Measurements from ENCODE around the gene HAGHL. TPM values are rescaled to one million over a fixed set of nuclear protein-coding genes. Genes with fewer than 3 reads are reported as not detected.

HAGHL gene
- total and polyA plus RNA-seq, 2 experiments from 2014 or later: 21.6 to 35.3 TPM

- Mint-ChIP-seq H3K4me1 (peaks cover 32% of the 10 kb centered on the region), H3K9me3 (no peaks in the 10 kb centered on the region; the same call in 1 of the 3 replicates), H3K27me3 (ENCODE audit: insufficient read depth, low read depth, poor library complexity) (peaks cover 23% of the 10 kb centered on the region), H3K36me3 (ENCODE audit: low read depth) (peaks cover 24% of the 10 kb centered on the region), H3K27ac (no peak overlapping the region), H3K4me3 (no peak overlapping the region)
- H3K4me2 ChIP-seq: no peak overlapping the region; the same call in 1 of the 2 replicates
- no peak overlapping the region for H2AFZ ChIP-seq
- H3K4me1 ChIP-seq (ENCODE audit: insufficient read depth): peaks cover 15% of the 10 kb centered on the region; the same call in 1 of the 2 replicates
- H3K27ac ChIP-seq (ENCODE audit: low read depth): no peak overlapping the region
- no peaks in the 10 kb centered on the region for H3K9me2 ChIP-seq (ENCODE audit: insufficient read depth)
- peaks cover 14% of the 10 kb centered on the region; the same call in 1 of the 2 replicates for H4K20me1 ChIP-seq (replicated peaks; ENCODE audit: insufficient read depth)
- H3F3A ChIP-seq (replicated peaks; ENCODE audit: low read depth): peaks cover 39% of the 10 kb centered on the region
- no peak for ATAC-seq
- no peak for DNase-seq (ENCODE audit: low spot score)
- no peaks in the 10 kb centered on the region; the same call in 1 of the 2 replicates for H3K36me3 ChIP-seq (ENCODE audit: insufficient read depth)
- no peaks in the 10 kb centered on the region for H3K27me3 ChIP-seq (ENCODE audit: insufficient read depth)
- H3K79me2 ChIP-seq (replicated peaks; ENCODE audit: insufficient read depth): peaks cover 9% of the 10 kb centered on the region; the same call in 1 of the 2 replicates
- TF ChIP-seq EZH2 (IDR thresholded peaks at IDR 0.05; ENCODE audit: low read depth, unreplicated experiment) (no peak), CREB1 (CRISPR knock-in tag; IDR thresholded peaks at IDR 0.05; ENCODE audit: low read depth) (no peak)
- no peak overlapping the region; the same call in 1 of the 2 replicates for H3K4me3 ChIP-seq
Observed at GRCh38 chr16:678209-678857, 48.6 kb upstream of the HAGHL start.

GRCh38 chr16:678858-679813 lies 47.8 kb upstream of the HAGHL start:
- peak; percentile 82 for DNase-seq (ENCODE audit: low spot score)
- Histone ChIP-seq H3F3A (replicated peaks; ENCODE audit: low read depth) (peaks cover 33% of the 10 kb centered on the region), H3K4me3 (peak overlapping the region; percentile 65), H2AFZ (0 out of 2 replicates have a peak overlapping the region, but pooled peaks have one; percentile 59), H4K20me1 (replicated peaks; ENCODE audit: insufficient read depth) (peaks cover 14% of the 10 kb centered on the region; the same call in 1 of the 2 replicates), H3K79me2 (replicated peaks; ENCODE audit: insufficient read depth) (peaks cover 9% of the 10 kb centered on the region; the same call in 1 of the 2 replicates), H3K9me2 (ENCODE audit: insufficient read depth) (no peaks in the 10 kb centered on the region), H3K27ac (ENCODE audit: low read depth) (no peak overlapping the region), H3K4me2 (peak overlapping the region; percentile 83), H3K4me1 (ENCODE audit: insufficient read depth) (peaks cover 16% of the 10 kb centered on the region; the same call in 1 of the 2 replicates), H3K27me3 (ENCODE audit: insufficient read depth) (no peaks in the 10 kb centered on the region), H3K36me3 (ENCODE audit: insufficient read depth) (no peaks in the 10 kb centered on the region; the same call in 1 of the 2 replicates)
- H3K27me3 Mint-ChIP-seq (ENCODE audit: insufficient read depth, low read depth, poor library complexity): peaks cover 28% of the 10 kb centered on the region
- H3K9me3 Mint-ChIP-seq: no peaks in the 10 kb centered on the region; the same call in 1 of the 3 replicates
- H3K27ac Mint-ChIP-seq: peak overlapping the region; percentile 59; the same call in 1 of the 2 replicates
- H3K4me3 Mint-ChIP-seq: peak overlapping the region; percentile 74
- TF ChIP-seq, protein P1, sequence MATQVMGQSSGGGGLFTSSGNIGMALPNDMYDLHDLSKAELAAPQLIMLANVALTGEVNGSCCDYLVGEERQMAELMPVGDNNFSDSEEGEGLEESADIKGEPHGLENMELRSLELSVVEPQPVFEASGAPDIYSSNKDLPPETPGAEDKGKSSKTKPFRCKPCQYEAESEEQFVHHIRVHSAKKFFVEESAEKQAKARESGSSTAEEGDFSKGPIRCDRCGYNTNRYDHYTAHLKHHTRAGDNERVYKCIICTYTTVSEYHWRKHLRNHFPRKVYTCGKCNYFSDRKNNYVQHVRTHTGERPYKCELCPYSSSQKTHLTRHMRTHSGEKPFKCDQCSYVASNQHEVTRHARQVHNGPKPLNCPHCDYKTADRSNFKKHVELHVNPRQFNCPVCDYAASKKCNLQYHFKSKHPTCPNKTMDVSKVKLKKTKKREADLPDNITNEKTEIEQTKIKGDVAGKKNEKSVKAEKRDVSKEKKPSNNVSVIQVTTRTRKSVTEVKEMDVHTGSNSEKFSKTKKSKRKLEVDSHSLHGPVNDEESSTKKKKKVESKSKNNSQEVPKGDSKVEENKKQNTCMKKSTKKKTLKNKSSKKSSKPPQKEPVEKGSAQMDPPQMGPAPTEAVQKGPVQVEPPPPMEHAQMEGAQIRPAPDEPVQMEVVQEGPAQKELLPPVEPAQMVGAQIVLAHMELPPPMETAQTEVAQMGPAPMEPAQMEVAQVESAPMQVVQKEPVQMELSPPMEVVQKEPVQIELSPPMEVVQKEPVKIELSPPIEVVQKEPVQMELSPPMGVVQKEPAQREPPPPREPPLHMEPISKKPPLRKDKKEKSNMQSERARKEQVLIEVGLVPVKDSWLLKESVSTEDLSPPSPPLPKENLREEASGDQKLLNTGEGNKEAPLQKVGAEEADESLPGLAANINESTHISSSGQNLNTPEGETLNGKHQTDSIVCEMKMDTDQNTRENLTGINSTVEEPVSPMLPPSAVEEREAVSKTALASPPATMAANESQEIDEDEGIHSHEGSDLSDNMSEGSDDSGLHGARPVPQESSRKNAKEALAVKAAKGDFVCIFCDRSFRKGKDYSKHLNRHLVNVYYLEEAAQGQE (IDR thresholded peaks at IDR 0.05; ENCODE audit: unreplicated experiment): no peak
- TF ChIP-seq POLR2AphosphoS5 (IDR thresholded peaks at IDR 0.05; ENCODE audit: low read depth): peak; percentile 69
- no peak for TF ChIP-seq JUNB (IDR thresholded peaks at IDR 0.05; ENCODE audit: unreplicated experiment)
- H3K4me1 Mint-ChIP-seq: peaks cover 32% of the 10 kb centered on the region
- peaks cover 24% of the 10 kb centered on the region for H3K36me3 Mint-ChIP-seq (ENCODE audit: low read depth)
- ATAC-seq: peak; percentile 11
